DOHH2 (cell line): ENCODE measurements around the gene COX7A2.

Experiments used
- H3F3A ChIP-seq: fragments of 200-600 bp; sonication (generic), shearing (Covaris generic); 2 replicates; pipeline ENCODE4 v1.6.0; 2016; ENCODE audit warnings: antibody characterized with exemption, mild to moderate bottlenecking; ENCODE audit not compliant: control insufficient read depth, insufficient read depth
- H3K27ac ChIP-seq: fragments of 200-600 bp; sonication (generic); 2 replicates; pipeline ENCODE4 v1.5.1; 2014; ENCODE audit warnings: low read depth, mild to moderate bottlenecking, low read length, moderate library complexity
- H3K27me3 ChIP-seq: fragments of 200-600 bp; sonication (generic); 2 replicates; pipeline ENCODE4 v1.6.1; 2014; ENCODE audit warnings: mild to moderate bottlenecking, low read length, mixed read lengths; ENCODE audit not compliant: control insufficient read depth
- H3K36me3 ChIP-seq: fragments of 200-600 bp; sonication (generic); 2 replicates; pipeline ENCODE4 v1.6.1; 2014; ENCODE audit warnings: mild to moderate bottlenecking, low read length, moderate library complexity, mixed read lengths; ENCODE audit not compliant: control insufficient read depth
- H3K4me1 ChIP-seq: fragments of 200-600 bp; sonication (generic); 2 replicates; pipeline ENCODE4 v1.6.1; 2014; ENCODE audit warnings: mild to moderate bottlenecking, low read length, mixed read lengths; ENCODE audit not compliant: control insufficient read depth
- H3K4me2 ChIP-seq: fragments of 200-600 bp; sonication (generic); 2 replicates; pipeline ENCODE4 v1.6.0; 2014; ENCODE audit warnings: mild to moderate bottlenecking, low read length, moderate library complexity
- H3K4me3 ChIP-seq: fragments of 200-600 bp; sonication (generic); 2 replicates; pipeline ENCODE4 v1.5.1; 2014; ENCODE audit warnings: mild to moderate bottlenecking, low read length, mixed read lengths
- H3K79me2 ChIP-seq: fragments of 200-600 bp; sonication (generic); 2 replicates; pipeline ENCODE4 v1.6.1; 2014; ENCODE audit warnings: mild to moderate bottlenecking, low read length, mixed read lengths; ENCODE audit not compliant: control insufficient read depth
- H3K9me2 ChIP-seq: fragments of 200-600 bp; sonication (generic); replicated peaks from 2 replicates; pipeline ENCODE4 v1.6.1; 2014; ENCODE audit warnings: mild to moderate bottlenecking, low read length, mixed read lengths; ENCODE audit not compliant: control insufficient read depth
- H3K9me3 ChIP-seq: fragments of 200-600 bp; sonication (generic); 2 replicates; pipeline ENCODE4 v1.6.1; 2014; ENCODE audit warnings: antibody characterized with exemption, low read length, mixed read lengths; ENCODE audit not compliant: control insufficient read depth, insufficient read depth
- H4K20me1 ChIP-seq: fragments of 200-600 bp; sonication (generic); 2 replicates; pipeline ENCODE4 v1.6.0; 2014; ENCODE audit warnings: low read depth, mild to moderate bottlenecking, antibody characterized with exemption, low read length, moderate library complexity; ENCODE audit not compliant: control insufficient read depth, insufficient read depth
- EZH2phosphoT487 ChIP-seq: fragments of 200-600 bp; sonication (generic); IDR thresholded peaks from 2 replicates; pipeline ENCODE4 v1.6.1; 2017; ENCODE audit warnings: borderline replicate concordance, mild to moderate bottlenecking, antibody characterized with exemption, low read length, moderate library complexity, mixed read lengths
- TF ChIP-seq, protein P1 (sequence below): fragments of 200-600 bp; sonication (generic); IDR thresholded peaks from one replicate; pipeline ENCODE4 v1.5.1; 2014; ENCODE audit warnings: antibody characterized with exemption, mild to moderate bottlenecking, low read depth, low read length; ENCODE audit not compliant: poor library complexity, severe bottlenecking

Gene COX7A2

DNA sequence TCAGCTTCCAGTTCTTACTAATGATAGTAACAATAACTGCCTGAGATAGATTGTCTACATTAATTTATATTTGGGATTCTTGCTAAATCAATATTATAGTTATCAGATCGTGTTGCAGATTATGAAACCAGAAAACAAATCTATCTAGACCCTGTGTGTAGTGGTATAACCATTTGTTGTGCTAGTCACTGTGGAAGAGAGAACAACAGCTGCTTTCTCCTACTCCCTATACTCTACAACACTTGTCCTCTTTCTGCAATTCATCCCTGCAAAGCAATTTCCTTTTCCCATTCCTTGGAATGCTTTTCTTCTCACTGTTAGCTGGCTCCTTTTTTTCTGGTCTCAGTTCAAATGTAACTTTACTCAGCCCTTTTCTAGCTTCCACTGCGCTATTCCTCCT lies 8.3 kb downstream of the COX7A2 start:
- Histone ChIP-seq H3K4me3 (no peak overlapping the region), H3K36me3 (peaks cover 30% of the 10 kb centered on the region), H3K9me2 (no peaks in the 10 kb centered on the region), H3K27me3 (no peaks in the 10 kb centered on the region), H3K9me3 (no peaks in the 10 kb centered on the region), H3K4me1 (no peaks in the 10 kb centered on the region), H3K4me2 (no peak overlapping the region), H3K27ac (no peak overlapping the region), H4K20me1 (0 out of 2 replicates have a peak, but pooled peaks cover 3% of the 10 kb centered on the region), H3F3A (peaks cover 10% of the 10 kb centered on the region), H3K79me2 (peaks cover 7% of the 10 kb centered on the region; the same call in 1 of the 2 replicates)
- TF ChIP-seq EZH2phosphoT487 = no peak
- TF ChIP-seq, protein P1, sequence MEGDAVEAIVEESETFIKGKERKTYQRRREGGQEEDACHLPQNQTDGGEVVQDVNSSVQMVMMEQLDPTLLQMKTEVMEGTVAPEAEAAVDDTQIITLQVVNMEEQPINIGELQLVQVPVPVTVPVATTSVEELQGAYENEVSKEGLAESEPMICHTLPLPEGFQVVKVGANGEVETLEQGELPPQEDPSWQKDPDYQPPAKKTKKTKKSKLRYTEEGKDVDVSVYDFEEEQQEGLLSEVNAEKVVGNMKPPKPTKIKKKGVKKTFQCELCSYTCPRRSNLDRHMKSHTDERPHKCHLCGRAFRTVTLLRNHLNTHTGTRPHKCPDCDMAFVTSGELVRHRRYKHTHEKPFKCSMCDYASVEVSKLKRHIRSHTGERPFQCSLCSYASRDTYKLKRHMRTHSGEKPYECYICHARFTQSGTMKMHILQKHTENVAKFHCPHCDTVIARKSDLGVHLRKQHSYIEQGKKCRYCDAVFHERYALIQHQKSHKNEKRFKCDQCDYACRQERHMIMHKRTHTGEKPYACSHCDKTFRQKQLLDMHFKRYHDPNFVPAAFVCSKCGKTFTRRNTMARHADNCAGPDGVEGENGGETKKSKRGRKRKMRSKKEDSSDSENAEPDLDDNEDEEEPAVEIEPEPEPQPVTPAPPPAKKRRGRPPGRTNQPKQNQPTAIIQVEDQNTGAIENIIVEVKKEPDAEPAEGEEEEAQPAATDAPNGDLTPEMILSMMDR = no peak

DNA sequence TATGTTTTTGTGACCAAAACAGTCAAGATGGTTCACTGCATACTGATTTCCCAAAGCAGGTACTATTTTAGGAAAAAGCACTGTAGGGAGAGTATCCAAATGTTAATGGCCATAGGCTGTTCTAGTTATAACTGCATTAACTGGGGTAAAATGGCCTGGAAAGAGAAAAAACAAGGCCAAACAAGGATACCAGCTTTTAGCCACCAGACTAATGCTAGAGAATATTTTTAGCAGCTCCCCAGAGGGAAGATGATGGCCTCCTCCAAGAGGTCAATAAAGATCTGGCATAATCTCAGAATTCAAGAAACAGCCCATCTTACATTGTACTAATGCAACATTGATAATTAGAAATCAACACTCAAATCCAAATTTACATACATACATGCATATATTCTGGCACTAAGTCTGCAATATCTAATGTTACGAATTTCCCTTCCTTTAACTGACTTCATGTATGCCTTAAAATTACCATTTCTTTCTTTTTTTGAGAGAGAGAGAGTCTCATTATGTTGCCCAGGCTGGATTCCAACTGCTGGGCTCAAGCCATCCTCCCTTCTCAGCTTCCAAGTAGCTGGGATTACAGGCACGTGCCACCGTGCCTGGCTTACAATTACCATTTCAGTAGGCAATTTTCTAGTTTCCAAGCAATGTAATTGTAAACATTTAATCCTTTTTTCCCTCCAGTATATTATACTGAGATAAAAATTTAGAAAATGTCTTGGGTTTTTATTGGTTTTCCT lies 9.3 kb downstream of the COX7A2 start:
- no peaks in the 10 kb centered on the region for H3K27me3 ChIP-seq
- H3F3A ChIP-seq = peaks cover 10% of the 10 kb centered on the region
- H3K36me3 ChIP-seq = peaks cover 20% of the 10 kb centered on the region
- 0 out of 2 replicates have a peak, but pooled peaks cover 3% of the 10 kb centered on the region for H4K20me1 ChIP-seq
- H3K27ac ChIP-seq = no peak overlapping the region
- no peaks in the 10 kb centered on the region for H3K4me1 ChIP-seq
- no peak overlapping the region for H3K4me2 ChIP-seq
- H3K79me2 ChIP-seq = peaks cover 2% of the 10 kb centered on the region; the same call in 1 of the 2 replicates
- TF ChIP-seq, protein P1 = no peak
- TF ChIP-seq EZH2phosphoT487 = no peak
- H3K9me2 ChIP-seq = no peaks in the 10 kb centered on the region
- H3K9me3 ChIP-seq = no peaks in the 10 kb centered on the region
- no peak overlapping the region for H3K4me3 ChIP-seq

DNA sequence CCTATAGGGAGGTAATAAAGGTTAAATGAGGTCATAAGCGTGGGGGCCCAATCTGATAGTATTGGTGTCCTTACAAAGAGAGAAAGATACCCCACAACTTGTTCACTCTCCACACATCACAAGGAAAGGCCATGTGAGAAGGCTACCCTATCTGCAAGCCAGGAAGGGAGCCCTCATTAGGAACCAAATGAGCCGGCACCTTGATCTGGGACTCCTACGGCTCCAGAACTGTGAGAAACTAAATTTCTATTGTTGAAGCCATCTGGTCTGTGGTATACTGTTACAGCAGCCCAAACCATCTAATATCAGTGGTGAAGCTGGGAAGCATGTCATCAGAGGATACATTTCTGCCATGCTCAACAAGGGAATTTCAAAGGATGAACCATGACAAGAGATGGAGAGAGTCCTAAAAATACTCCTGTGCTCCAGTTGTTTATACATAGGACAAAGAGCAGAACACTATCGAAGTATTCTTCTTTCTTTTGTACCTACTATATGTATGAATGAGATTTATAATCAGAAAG lies 10.4 kb downstream of the COX7A2 start:
- Histone ChIP-seq H3K4me3 (no peak overlapping the region), H4K20me1 (0 out of 2 replicates have a peak, but pooled peaks cover 3% of the 10 kb centered on the region), H3K4me1 (no peaks in the 10 kb centered on the region), H3K4me2 (no peak overlapping the region), H3K9me2 (no peaks in the 10 kb centered on the region), H3K36me3 (peaks cover 14% of the 10 kb centered on the region), H3K27ac (no peak overlapping the region), H3F3A (peaks cover 10% of the 10 kb centered on the region), H3K79me2 (no peaks in the 10 kb centered on the region), H3K9me3 (no peaks in the 10 kb centered on the region), H3K27me3 (no peaks in the 10 kb centered on the region)
- TF ChIP-seq EZH2phosphoT487 = no peak
- TF ChIP-seq, protein P1 = no peak
